ENCODE measurements around the gene AKAP8. TPM values are rescaled to one million over a fixed set of nuclear protein-coding genes. Genes with fewer than 3 reads are reported as not detected.
"Not testable (repeated sequence)": the region's sequence is repeated elsewhere in the genome, so short reads cannot be mapped to it uniquely, and the experiment has no call there.

AKAP8 gene
- total RNA-seq, 1 donor from 2014 or later = 30.2 TPM

GRCh38 chr19:15335992-15336391 lies 43.6 kb downstream of the AKAP8 start:
- not testable (repeated sequence) for DNase-seq (ENCODE audit: extremely low read depth, low read depth, low spot score)

- no peak for DNase-seq (ENCODE audit: extremely low read depth, low read depth, low spot score)
These were observed 47.1 kb downstream of the AKAP8 start, which contains the start of gene BRD4 for GRCh38 chr19:15332311-15332996. Gene BRD4 (minus strand): TSS chr19:15332539. CDS start chr19:15273099, 59,440 bp downstream.

GRCh38 chr19:15331419-15332310 lies 47.9 kb downstream of the AKAP8 start:
- no peak for DNase-seq (ENCODE audit: extremely low read depth, low read depth, low spot score)

GRCh38 chr19:15330801-15331418 lies 48.7 kb downstream of the AKAP8 start:
- no peak for DNase-seq (ENCODE audit: extremely low read depth, low read depth, low spot score)

- no peak for DNase-seq (ENCODE audit: extremely low read depth, low read depth, low spot score)
These were observed 51.3 kb downstream of the AKAP8 start for GRCh38 chr19:15328312-15328711.

- DNase-seq (ENCODE audit: extremely low read depth, low read depth, low spot score) = no peak
These were observed 54.6 kb downstream of the AKAP8 start for GRCh38 chr19:15324791-15325519.

- no peak for DNase-seq (ENCODE audit: extremely low read depth, low read depth, low spot score)
These were observed 55.9 kb downstream of the AKAP8 start for GRCh38 chr19:15323496-15324235.

- DNase-seq (ENCODE audit: extremely low read depth, low read depth, low spot score) = no peak
These were observed 57.8 kb downstream of the AKAP8 start for GRCh38 chr19:15321739-15322138.

- no peak for DNase-seq (ENCODE audit: extremely low read depth, low read depth, low spot score)
These were observed 59.5 kb downstream of the AKAP8 start for GRCh38 chr19:15320116-15320515.

GRCh38 chr19:15318241-15318691 lies 61.3 kb downstream of the AKAP8 start:
- no peak for DNase-seq (ENCODE audit: extremely low read depth, low read depth, low spot score)

- DNase-seq (ENCODE audit: extremely low read depth, low read depth, low spot score) = no peak
These were observed 62.1 kb downstream of the AKAP8 start for GRCh38 chr19:15317392-15318071.

- no peak for DNase-seq (ENCODE audit: extremely low read depth, low read depth, low spot score)
These were observed 63.1 kb downstream of the AKAP8 start for GRCh38 chr19:15316498-15316897.

GRCh38 chr19:15315101-15315500 lies 64.5 kb downstream of the AKAP8 start:
- DNase-seq (ENCODE audit: extremely low read depth, low read depth, low spot score) = no peak

GRCh38 chr19:15313649-15314279 lies 65.8 kb downstream of the AKAP8 start:
- DNase-seq (ENCODE audit: extremely low read depth, low read depth, low spot score) = no peak

- no peak for DNase-seq (ENCODE audit: extremely low read depth, low read depth, low spot score)
These were observed 72.4 kb downstream of the AKAP8 start for GRCh38 chr19:15307169-15307568.

GRCh38 chr19:15305582-15306334 lies 73.8 kb downstream of the AKAP8 start:
- DNase-seq (ENCODE audit: extremely low read depth, low read depth, low spot score) = no peak

- no peak for DNase-seq (ENCODE audit: extremely low read depth, low read depth, low spot score)
These were observed 75.4 kb downstream of the AKAP8 start for GRCh38 chr19:15304140-15304705.

Data from glomerular endothelial cell (primary cell).